Stimulated activated CD4-positive, alpha-beta T cell treated with anti-CD3 and anti-CD28 coated beads, Interleukin-15, amount 100 ng/mL, for 1 hour (primary cell): ENCODE data around the gene PLAAT3.
"Not testable (repeated sequence)": the region's sequence is repeated elsewhere in the genome, so short reads cannot be mapped to it uniquely, and the experiment has no call there.

Experiments used
- DNase-seq, 2 donors: peaks; one replicate each; pipeline ENCODE4 v3.0.0-alpha.2; 2020; ENCODE audit warnings: low read depth in 1 of 2, low spot score in 1 of 2

Gene PLAAT3

GRCh38 chr11:63609536-63609935 lies 4.7 kb downstream of the PLAAT3 start:
- DNase-seq = no peak

- DNase-seq = no peak
Measured at GRCh38 chr11:63608353-63609345, 5.6 kb downstream of the PLAAT3 start.

- no peak for DNase-seq
Measured at GRCh38 chr11:63603180-63603518, 11.1 kb downstream of the PLAAT3 start.

GRCh38 chr11:63602290-63603179 lies 11.7 kb downstream of the PLAAT3 start:
- DNase-seq = not testable (repeated sequence)

- no peak for DNase-seq
Measured at GRCh38 chr11:63599211-63600122, 14.8 kb downstream of the PLAAT3 start.

GRCh38 chr11:63598556-63598955 lies 15.7 kb downstream of the PLAAT3 start:
- DNase-seq = no peak

- DNase-seq = no peak
Measured at GRCh38 chr11:63595296-63595695, 18.9 kb downstream of the PLAAT3 start.

GRCh38 chr11:63592975-63593395 lies 21.2 kb downstream of the PLAAT3 start:
- no peak for DNase-seq

GRCh38 chr11:63590024-63590788 lies 24.0 kb downstream of the PLAAT3 start:
- no peak for DNase-seq

- no peak for DNase-seq
Measured at GRCh38 chr11:63589000-63589399, 25.2 kb downstream of the PLAAT3 start.

GRCh38 chr11:63586451-63587166 lies 27.6 kb downstream of the PLAAT3 start:
- DNase-seq = no peak

- DNase-seq = no peak
Measured at GRCh38 chr11:63583357-63583677, 30.9 kb downstream of the PLAAT3 start.

GRCh38 chr11:63581224-63581623 lies 33.0 kb downstream of the PLAAT3 start:
- not testable (repeated sequence) for DNase-seq

GRCh38 chr11:63578882-63579281 lies 35.4 kb downstream of the PLAAT3 start:
- not testable (repeated sequence) for DNase-seq

GRCh38 chr11:63574856-63575602 lies 39.2 kb downstream of the PLAAT3 start:
- no peak for DNase-seq

- no peak for DNase-seq
Measured at GRCh38 chr11:63573881-63574855, 40.1 kb downstream of the PLAAT3 start.

GRCh38 chr11:63572026-63572688 lies 42.1 kb downstream of the PLAAT3 start:
- no peak for DNase-seq
